NCI-H187 treated with DMSO at 0.1 percent for 48 hours (cell line): Measurements from ENCODE around the gene DPY19L1.
"Not testable (repeated sequence)": the region's sequence is repeated elsewhere in the genome, so short reads cannot be mapped to it uniquely, and the experiment has no call there.

Source experiments
- DNase-seq: peaks from one replicate; lab custom pipeline; 2025; lab: John Stamatoyannopoulos, UW

The DPY19L1 gene

GRCh38 chr7:35037211-35037525, at the start of gene DPY19L1:
Gene DPY19L1, minus strand, starts transcription at chr7:35037485. Its CDS starts 91 bp downstream, at chr7:35037394.
- DNase-seq, result no peak

GRCh38 chr7:35079517-35079916, 42.2 kb upstream of the DPY19L1 start:
- DNase-seq, result not testable (repeated sequence)

- not testable (repeated sequence) for DNase-seq
These were observed 36.7 kb upstream of the DPY19L1 start for GRCh38 chr7:35074008-35074407.

GRCh38 chr7:35072950-35073827, 35.9 kb upstream of the DPY19L1 start:
- DNase-seq, result not testable (repeated sequence)

- DNase-seq, result not testable (repeated sequence)
These were observed 31.8 kb upstream of the DPY19L1 start for GRCh38 chr7:35069084-35069483.

- not testable (repeated sequence) for DNase-seq
These were observed 28.1 kb upstream of the DPY19L1 start for GRCh38 chr7:35065382-35065781.

GRCh38 chr7:35058571-35058970, 21.3 kb upstream of the DPY19L1 start:
- not testable (repeated sequence) for DNase-seq

GRCh38 chr7:35057505-35058451, 20.5 kb upstream of the DPY19L1 start:
- not testable (repeated sequence) for DNase-seq

GRCh38 chr7:35055733-35056132, 18.4 kb upstream of the DPY19L1 start:
- DNase-seq, result not testable (repeated sequence)

- DNase-seq, result not testable (repeated sequence)
These were observed 16.3 kb upstream of the DPY19L1 start for GRCh38 chr7:35053488-35054175.

- DNase-seq, result not testable (repeated sequence)
These were observed 11.1 kb upstream of the DPY19L1 start for GRCh38 chr7:35048390-35048789.

GRCh38 chr7:35047912-35048305, 10.6 kb upstream of the DPY19L1 start:
- not testable (repeated sequence) for DNase-seq

- DNase-seq, result not testable (repeated sequence)
These were observed 10.1 kb upstream of the DPY19L1 start for GRCh38 chr7:35047263-35047911.

- DNase-seq, result not testable (repeated sequence)
These were observed 6.0 kb upstream of the DPY19L1 start for GRCh38 chr7:35043301-35043700.

- no peak for DNase-seq
These were observed 3.6 kb upstream of the DPY19L1 start for GRCh38 chr7:35040906-35041305.

- no peak for DNase-seq
These were observed 2.1 kb upstream of the DPY19L1 start for GRCh38 chr7:35039343-35039742.

GRCh38 chr7:35038354-35038753, 1.1 kb upstream of the DPY19L1 start:
- DNase-seq, result no peak

- DNase-seq, result peak; percentile 44
These were observed 449 bp upstream of the DPY19L1 start for GRCh38 chr7:35037526-35038341.

- no peak for DNase-seq
These were observed 719 bp downstream of the DPY19L1 start for GRCh38 chr7:35036361-35037171.

- no peak for DNase-seq
These were observed 1.7 kb downstream of the DPY19L1 start for GRCh38 chr7:35035511-35035961.
